ENCODE measurements around the gene PPM1F.
"Not testable (repeated sequence)": the region's sequence is repeated elsewhere in the genome, so short reads cannot be mapped to it uniquely, and the experiment has no call there.

Gene PPM1F

DNA sequence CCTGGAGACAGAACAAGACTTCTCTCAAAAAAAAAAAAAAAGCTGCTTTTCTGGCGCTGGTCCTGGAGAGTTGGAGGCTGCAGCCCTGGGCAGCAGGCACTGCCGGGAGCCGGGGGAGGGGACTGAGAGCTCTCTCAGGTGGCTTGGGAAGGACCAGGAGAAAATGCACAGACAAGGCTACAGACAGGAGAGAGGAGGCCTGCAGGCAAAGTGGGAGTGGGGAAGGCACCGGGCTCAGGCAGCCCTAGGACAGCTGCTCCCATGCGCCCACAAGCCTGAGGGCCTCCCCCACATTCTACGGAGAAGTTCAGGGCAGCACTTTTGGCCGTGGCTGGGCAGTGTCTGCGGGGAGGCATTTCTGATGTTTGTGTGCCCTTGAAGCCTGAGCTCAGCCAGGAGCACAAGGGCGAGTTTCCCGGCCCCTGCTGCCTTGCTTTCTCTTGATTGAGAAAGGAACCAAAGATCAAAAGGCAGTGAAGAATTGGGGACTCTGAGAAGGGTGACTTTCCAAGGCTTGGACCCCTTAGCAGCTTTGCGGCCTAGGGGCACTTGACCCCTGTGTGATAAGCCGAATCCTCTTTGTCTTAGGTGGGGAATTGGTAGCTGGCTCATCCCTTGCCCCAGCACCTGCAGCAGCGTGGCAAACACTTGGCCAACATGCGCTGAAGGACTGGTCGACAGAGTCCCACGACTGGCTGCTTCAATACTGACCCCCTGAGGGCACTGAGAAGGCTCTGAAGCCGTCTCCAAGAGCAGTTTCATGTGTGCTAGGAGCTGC lies 35.3 kb downstream of the PPM1F start:
- no peak for DNase-seq

DNA sequence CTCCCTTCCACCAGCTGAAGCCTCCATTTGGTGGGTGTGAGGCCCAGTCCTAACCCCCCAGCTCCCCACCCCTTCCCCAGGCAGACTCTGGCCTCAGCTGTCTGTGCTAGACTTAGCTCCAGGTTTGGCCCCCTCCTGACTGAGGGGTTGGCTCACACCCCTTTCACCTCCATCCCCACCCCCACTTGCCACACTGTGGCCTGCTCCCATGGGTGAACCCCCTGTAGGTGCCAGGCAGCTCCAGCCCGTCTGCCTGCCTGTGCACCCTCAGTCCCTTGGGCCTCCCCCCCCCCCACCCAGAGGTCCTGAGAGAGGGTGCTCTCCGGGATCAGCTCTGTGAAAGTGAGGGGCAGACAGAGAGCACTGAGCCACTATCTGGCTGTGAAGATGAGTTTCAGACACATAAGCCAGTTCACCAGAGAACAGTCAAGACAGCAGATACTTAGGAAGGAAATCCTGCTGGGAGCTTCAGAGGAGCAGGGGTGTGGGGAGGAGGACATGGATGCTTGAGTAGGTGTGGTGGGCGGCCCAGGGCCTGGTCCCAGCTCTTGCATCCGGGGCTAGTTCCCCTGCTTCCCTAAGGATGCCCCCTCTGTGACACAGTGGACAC lies 36.2 kb downstream of the PPM1F start:
- no peak for DNase-seq

- no peak for DNase-seq
Measured at GRCh38 chr22:21915624-21916308, 36.9 kb downstream of the PPM1F start.

DNA sequence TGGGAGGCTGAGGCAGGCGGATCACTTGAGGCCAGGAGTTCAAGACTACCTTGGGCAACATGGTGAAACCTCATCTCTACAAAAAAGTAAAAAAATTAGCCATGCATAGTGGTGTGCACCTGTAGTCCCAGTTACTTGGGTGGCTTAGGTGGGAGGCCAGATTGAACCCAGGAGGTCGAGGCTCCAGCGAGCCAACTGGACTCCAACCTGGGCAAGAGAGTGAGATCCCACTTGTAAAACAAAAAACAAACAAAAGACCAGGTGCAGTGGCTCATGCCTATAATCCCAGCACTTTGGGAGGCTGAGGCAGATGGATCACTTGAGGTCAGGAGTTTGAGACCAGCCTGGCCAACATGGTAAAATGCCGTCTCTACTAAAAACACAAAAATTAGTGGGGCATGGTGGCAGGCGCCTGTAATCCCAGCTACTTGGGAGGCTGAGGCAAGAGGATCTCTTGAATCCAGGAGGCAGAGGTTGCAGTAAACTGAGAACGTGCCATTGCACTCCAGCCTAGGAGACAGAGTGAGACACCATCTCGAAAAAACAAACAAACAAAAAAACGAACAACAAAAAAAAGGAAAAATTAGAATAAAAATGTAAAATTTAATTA lies 38.5 kb downstream of the PPM1F start:
- not testable (repeated sequence) for DNase-seq

DNA sequence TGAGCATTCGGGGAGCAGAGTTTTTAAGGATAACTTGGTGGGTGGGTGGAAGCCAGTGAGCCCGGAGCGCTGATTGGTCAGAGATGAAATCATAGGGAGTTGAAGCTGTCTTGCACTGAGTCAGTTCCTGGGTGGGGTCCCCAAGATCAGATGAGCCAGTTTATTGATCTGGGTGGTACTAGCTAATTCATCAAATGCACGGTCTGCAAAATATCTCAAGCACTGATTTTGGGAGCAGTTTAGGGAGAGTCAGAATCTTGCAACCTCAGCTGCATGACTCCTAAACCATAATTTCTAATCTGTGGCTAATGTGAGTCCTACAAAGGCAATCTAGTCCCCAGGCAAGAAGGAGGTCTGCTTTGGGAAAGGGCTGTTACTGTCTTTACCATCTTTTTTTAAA lies 42.3 kb downstream of the PPM1F start:
- not testable (repeated sequence) for DNase-seq

GRCh38 chr22:21909871-21910270 lies 42.8 kb downstream of the PPM1F start:
- DNase-seq, result no peak

DNA sequence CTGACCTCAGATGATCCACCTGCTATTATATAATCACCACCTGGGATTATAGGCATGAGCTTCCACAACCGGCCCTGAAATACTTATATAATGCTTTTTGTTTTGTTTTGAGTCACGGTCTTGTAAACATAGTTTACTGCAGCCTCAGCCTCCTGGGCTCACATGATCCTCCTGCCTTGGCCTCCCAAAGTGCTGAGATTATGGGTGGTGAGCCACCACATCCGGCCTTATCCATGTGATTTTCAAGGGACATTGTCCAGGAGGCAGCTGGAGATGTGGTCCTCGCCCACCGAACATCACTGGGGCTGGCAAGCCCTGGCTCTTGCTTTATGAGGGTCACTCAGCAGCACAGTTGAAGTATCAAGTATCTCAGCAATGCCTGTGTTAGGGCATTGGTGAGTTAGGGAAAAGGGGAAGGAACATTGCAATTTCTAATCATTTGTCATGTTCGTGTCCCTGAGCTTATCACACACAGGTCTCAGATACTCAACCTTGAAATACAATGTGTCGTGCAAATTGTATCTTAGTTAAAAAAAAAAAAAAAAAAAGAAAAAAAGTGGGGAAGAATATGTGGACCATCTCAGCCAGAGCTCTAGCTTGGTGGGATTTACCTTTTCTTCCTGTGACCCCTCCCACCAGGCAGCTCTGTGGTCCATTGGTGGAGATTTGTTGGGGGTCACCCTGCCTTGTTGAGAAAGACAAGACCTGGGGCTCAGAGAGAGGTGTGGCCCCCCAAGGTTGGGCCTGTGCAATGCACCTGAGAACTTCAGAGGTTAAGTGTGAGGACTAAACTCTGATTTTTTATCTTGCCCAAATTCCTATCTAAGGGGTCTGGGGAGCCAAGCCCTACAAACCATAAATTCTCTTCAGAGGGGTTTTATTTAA lies 44.8 kb downstream of the PPM1F start:
- no peak for DNase-seq

DNA sequence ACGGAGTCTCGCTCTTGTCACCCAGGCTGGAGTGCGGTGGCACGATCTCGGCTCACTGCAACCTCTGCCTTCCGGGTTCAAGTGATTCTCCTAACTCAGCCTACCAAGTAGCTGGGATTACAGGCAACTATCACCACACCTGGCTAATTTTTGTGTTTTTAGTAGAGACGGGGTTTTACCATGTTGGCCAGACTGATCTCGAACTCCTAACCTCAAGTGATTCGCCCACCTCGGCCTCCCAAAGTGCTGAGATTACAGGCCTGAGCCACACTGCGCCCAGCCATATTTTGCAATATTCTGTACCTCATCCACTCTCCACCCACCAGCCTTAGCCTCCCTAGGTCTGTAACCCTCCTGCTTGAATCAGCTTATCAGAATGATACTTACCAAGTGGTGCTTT lies 47.4 kb downstream of the PPM1F start:
- DNase-seq, result not testable (repeated sequence)

DNA sequence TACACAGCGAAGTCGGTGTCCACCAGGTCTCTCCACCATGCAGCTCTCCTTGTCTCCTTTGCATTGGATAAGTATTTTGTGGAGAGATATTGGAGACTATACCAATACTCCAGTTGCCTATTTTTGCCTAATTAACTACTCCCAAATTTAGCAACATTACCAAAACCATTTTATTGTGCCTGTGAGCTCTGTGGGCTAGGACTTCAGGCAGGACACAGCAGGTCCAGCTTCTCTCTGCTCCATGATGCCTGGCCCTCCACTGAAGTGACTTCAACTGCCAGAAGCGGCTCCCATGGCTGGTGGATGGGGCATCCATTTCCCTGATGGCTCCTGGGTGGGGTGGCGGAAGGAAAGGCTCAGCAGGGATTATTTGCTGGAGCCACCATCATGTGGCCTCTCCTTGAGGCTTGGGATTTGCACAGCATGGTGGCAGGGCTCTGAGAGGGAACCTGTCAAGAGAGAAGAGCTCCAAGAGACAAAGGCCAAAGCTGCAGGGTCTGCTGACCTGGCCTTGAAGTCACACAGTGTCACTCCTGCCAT lies 48.3 kb downstream of the PPM1F start:
- DNase-seq, result no peak

GRCh38 chr22:21903283-21903682 lies 49.4 kb downstream of the PPM1F start:
- DNase-seq, result no peak

DNA sequence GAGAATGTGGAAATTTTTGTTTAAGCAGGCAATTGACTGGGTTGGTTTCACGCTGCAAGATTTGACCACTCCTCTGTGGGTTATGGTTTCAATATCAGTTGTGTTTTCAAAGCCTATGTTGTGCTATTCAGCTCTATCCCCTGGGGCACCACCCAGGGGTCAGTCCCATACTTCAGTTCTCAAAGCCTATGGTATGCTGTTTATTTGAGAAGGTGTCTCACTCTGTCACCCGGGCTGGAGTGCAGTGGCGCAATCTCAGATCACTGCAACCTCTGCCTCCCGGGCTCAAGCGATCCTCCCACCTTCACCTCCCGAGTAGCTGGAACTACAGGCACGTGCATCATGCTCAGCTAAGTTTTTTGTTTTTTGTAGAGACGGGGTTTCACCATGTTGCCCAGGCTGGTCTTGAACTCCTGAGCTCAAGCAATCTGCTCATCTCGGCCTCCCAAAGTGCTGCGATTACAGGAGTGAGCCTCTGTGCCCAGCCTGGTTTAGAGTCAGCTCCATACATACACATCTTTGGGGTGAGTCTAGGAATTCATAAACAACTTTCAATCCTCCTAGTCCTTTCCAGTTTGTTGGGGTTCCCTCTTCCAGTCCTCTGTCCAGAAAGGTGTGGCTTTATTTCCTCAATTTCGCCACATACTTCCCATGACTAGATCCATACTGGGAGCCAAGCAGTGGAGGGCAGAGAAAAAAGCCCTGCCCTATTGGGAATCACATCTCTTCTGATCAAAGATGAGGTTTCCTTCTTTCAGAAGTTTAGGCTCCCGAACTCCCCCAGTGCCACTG lies 50.2 kb downstream of the PPM1F start:
- DNase-seq, result no peak

DNA sequence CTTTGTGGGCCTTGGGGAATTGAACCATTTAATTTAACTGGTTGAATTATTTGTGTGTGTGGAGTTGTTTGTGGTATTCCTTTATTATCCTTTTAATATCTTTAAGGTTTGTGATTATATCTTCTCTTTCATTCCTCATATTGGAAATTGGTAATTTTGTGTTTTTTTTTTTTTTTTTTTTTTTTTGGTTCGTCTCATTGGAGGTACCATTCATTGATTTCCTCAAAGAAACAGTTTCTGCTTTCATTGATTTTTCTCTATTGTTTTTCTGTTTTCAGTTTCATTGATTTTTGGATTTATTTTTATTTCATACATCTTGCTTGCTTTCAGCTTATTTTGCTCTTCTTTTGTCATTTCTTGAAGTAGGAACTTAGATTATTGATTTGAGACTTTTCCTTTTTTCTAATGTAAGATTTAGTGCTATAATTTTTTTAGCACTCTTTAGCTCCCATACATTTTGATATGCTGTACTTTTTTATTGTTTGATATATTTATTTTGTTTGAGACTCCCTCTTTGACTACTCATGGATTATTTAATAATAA lies 54.2 kb downstream of the PPM1F start:
- DNase-seq, result no peak

DNA sequence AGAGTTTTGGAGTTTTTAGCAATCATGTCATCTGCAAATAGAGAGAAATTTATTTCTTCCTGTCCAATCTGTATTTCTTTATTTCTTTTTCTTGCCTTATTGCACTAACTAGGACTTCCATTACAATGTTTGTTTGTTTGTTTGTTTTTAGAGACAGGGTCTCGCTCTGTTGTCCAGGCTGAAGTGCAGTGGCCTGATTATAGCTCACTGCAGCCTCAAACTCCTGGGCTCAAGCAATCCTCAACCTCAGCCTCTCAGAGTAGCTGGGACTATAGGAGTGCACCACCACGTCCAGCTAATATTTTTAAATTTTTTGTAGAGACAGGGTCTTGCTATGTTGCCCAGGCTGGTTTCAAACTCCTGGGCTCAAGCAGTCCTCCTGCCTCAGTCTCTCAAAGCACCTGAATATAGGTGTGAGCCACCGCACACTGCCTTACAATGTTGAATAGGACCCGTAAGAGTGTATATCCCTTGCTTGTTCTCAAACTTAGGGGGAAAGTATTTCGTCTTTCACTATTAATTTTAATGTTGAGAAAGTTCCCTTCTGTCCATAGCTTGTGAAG lies 55.6 kb downstream of the PPM1F start:
- no peak for DNase-seq

DNA sequence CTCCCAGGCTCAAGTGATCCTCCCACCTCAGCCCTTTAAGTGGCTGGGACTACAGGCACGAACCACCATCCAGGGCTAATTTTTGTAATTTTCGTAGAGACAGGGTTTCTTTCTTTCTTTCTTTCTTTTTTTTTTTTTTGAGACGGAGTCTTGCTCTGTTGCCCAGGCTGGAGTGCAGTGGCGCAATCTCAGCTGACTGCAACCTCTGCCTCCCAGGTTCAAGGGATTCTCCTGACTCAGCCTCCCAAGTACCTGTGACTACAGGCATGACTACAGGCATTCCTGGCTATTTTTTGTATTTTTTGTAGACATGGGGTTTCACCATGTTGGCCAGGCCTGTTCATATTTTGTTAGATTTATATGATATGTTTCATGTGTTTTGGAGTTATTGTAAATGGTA lies 56.4 kb downstream of the PPM1F start:
- not testable (repeated sequence) for DNase-seq

GRCh38 chr22:21894799-21895198 lies 57.8 kb downstream of the PPM1F start:
- DNase-seq, result no peak

- DNase-seq, result no peak
Measured at GRCh38 chr22:21889251-21889990, 63.2 kb downstream of the PPM1F start.

DNA sequence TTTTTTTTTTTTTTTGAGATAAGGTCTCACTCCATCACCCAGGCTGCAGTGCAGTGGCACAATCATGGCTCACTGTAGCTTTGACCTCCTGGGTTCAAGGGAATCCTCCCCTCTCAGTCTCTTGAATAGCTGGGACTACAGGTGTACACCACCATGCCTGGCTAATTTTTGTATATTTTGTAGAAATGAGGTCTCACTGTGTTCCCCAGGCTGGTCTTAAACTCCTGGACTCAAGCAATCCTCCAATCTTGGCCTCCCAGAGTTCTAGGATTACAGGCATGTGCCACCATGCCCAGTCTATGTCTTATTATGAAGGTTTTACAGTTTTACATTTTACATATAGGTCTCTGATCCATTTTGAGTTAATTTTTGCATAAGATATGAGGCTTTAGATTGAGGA lies 64.8 kb downstream of the PPM1F start:
- DNase-seq, result no peak

DNA sequence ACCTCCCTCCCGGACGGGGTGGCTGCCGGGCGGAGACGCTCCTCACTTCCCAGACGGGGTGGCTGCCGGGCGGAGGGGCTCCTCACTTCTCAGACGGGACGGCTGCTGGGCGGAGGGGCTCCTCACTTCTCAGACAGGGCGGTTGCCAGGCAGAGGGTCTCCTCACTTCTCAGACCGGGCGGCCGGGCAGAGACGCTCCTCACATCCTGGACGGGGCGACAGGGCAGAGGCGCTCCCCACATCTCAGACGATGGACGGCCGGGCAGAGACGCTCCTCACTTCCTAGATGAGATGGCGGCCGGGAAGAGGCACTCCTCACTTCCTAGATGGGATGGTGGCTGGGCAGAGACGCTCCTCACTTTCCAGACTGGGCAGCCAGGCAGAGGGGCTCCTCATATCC lies 68.7 kb downstream of the PPM1F start:
- not testable (repeated sequence) for DNase-seq

DNA sequence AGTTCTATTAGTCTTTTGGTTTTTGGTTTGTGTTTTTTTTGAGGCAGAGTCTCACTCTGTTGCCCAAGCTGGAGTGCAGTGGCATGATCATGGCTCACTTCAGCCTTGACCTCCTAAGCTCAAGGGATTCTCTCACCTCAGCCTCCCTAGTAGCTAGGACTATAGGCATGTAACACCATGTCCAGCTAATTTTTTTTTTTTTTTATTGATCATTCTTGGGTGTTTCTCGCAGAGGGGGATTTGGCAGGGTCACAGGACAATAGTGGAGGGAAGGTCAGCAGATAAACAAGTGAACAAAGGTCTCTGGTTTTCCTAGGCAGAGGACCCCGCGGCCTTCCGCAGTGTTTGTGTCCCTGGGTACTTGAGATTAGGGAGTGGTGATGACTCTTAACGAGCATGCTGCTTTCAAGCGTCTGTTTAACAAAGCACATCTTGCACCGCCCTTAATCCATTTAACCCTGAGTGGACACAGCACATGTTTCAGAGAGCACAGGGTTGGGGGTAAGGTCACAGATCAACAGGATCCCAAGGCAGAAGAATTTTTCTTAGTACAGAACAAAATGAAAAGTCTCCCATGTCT lies 69.8 kb downstream of the PPM1F start:
- not testable (repeated sequence) for DNase-seq

Data from stimulated activated CD4-positive, alpha-beta T cell treated with anti-CD3 and anti-CD28 coated beads, Interleukin-4, amount 100 ng/mL, for 4 hours (primary cell).